Lung (tissue), 12 donors: ENCODE measurements around the gene CRTC1. TPM values are rescaled to one million over a fixed set of nuclear protein-coding genes. Genes with fewer than 3 reads are reported as not detected.

ENCODE experiments used
- ATAC-seq: fragments of 200-7000 bp; cut with Tn5 transposase; one replicate; pipeline ENCODE4 v1.9.1; 2020; ENCODE audit warnings: moderate number of reproducible peaks; ENCODE audit not compliant: insufficient read depth, low FRiP score
- DNase-seq, 3 donors: peaks; one replicate each; pipeline ENCODE4 v3.0.0-alpha.2; 2013 to 2017
- H3K27ac ChIP-seq, 2 donors: one replicate each; pipeline ENCODE4 v1.5.1; 2013; ENCODE audit warnings: mild to moderate bottlenecking in 2 of 2, moderate library complexity in 2 of 2, control low read depth in 1 of 2, inconsistent platforms in 1 of 2, low read depth in 1 of 2, low read length in 1 of 2
- H3K27me3 ChIP-seq, 3 donors: one replicate each; pipeline ENCODE4 v1.5.1; 2013; ENCODE audit warnings: low read length in 2 of 3; ENCODE audit not compliant: control insufficient read depth in 3 of 3, insufficient read depth in 3 of 3
- H3K36me3 ChIP-seq, 4 donors: one replicate each; pipeline ENCODE4 v1.5.1; 2013; ENCODE audit warnings: low read length in 4 of 4, mild to moderate bottlenecking in 1 of 4, moderate library complexity in 1 of 4; ENCODE audit not compliant: control insufficient read depth in 4 of 4, insufficient read depth in 4 of 4
- H3K4me1 ChIP-seq, 5 donors: one replicate each; pipeline ENCODE4 v1.5.1; 2013; ENCODE audit warnings: low read length in 5 of 5, mild to moderate bottlenecking in 2 of 5, moderate library complexity in 1 of 5; ENCODE audit not compliant: control insufficient read depth in 5 of 5, insufficient read depth in 5 of 5
- H3K4me3 ChIP-seq: one replicate; pipeline ENCODE4 v1.5.1; 2013; ENCODE audit warnings: mild to moderate bottlenecking, control low read depth, moderate library complexity
- H3K9ac ChIP-seq, 2 donors: one replicate each; pipeline ENCODE4 v1.5.1; 2013; ENCODE audit warnings: low read length in 2 of 2, control low read depth in 1 of 2; ENCODE audit not compliant: insufficient read depth in 1 of 2
- H3K9me3 ChIP-seq, 4 donors: one replicate each; pipeline ENCODE4 v1.5.1; 2013; ENCODE audit warnings: low read length in 3 of 4, mild to moderate bottlenecking in 1 of 4, moderate library complexity in 1 of 4; ENCODE audit not compliant: control insufficient read depth in 4 of 4, insufficient read depth in 3 of 4
- WGBS, 2 donors: extraction: QIAGEN DNeasy Blood & Tissue Kit; methylation state at CpG; one replicate each; pipeline ENCODE4 v1.1.7; 2013; 5-methylcytosine and 5-hydroxymethylcytosine counted together
- polyA plus RNA-seq, 2 donors: library from polyadenylated mRNA; stranded (reverse); fragments of 200-250 nt; gene quantifications; one replicate each; pipeline ENCODE4 v1.2.1, GENCODE V29; 2013
- total RNA-seq, 2 donors: library from RNA; depleted of rRNA in 1 of 2; stranded (reverse); fragments of >200 nt in 1 of 2; gene quantifications; one replicate each; pipeline ENCODE4 v1.2.1, GENCODE V29; 2014 to 2021
- TF ChIP-seq, protein P1 (sequence below): IDR thresholded peaks from 2 replicates; pipeline ENCODE4 v1.5.1; 2012; ENCODE audit warnings: mild to moderate bottlenecking; ENCODE audit errors: control extremely low read depth, extremely low read depth
- donor health status: control.
- donor health status: control.
- donor health status: Bipolar disorder and iron deficiency.
- donor health status: healthy.
- donor health status: DM: yes; HTN: yes; CAD: no.

CRTC1 gene
- total and polyA plus RNA-seq, 4 donors: 4.2 to 16.0 (median 7.3) TPM

DNA sequence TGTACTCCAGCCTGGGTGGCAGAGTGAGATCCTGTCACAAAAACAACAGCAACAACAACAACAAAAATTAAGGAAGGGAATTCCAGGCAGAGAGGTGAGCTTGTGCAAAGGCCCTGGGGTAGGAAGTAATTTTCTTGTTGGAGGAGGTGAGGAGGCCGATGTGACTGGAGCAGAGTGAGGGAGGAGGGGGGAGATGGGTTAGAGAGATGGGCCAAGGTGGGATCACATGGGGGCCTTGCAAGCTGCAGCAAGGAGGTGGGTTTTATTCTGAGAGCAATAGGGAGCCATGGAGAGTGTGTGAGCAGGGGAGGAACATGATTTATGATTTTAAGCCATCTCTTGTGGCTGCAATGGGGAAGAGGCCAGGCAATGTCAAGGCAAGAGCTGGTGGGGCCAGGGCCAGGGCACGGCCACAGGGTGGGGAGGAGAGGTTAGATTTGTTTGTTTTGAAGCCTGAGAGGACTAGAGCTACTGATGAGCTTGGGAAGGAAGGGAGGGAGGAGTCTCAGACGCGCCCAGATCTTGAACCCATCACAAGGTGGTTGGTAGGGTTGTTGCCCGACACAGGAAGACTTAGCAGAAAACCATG is 120.2 kb downstream of the CRTC1 start:
- no peaks in the 10 kb centered on the region for H3K9me3 ChIP-seq
- no peak overlapping the region for H3K27ac ChIP-seq
- no peak for DNase-seq
- H3K4me1 ChIP-seq: no peaks in the 10 kb centered on the region
- WGBS, 2 donors: 86 to 93% methylated on average over 5 of the region's 5 CpGs
- TF ChIP-seq, protein P1, sequence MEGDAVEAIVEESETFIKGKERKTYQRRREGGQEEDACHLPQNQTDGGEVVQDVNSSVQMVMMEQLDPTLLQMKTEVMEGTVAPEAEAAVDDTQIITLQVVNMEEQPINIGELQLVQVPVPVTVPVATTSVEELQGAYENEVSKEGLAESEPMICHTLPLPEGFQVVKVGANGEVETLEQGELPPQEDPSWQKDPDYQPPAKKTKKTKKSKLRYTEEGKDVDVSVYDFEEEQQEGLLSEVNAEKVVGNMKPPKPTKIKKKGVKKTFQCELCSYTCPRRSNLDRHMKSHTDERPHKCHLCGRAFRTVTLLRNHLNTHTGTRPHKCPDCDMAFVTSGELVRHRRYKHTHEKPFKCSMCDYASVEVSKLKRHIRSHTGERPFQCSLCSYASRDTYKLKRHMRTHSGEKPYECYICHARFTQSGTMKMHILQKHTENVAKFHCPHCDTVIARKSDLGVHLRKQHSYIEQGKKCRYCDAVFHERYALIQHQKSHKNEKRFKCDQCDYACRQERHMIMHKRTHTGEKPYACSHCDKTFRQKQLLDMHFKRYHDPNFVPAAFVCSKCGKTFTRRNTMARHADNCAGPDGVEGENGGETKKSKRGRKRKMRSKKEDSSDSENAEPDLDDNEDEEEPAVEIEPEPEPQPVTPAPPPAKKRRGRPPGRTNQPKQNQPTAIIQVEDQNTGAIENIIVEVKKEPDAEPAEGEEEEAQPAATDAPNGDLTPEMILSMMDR: no peak
- H3K4me3 ChIP-seq: no peak overlapping the region
- no peaks in the 10 kb centered on the region for H3K36me3 ChIP-seq
- no peak for ATAC-seq
- H3K9ac ChIP-seq: no peak overlapping the region
- peaks cover 0 to 18% (median 8%) of the 10 kb centered on the region in 3 donors for H3K27me3 ChIP-seq

DNA sequence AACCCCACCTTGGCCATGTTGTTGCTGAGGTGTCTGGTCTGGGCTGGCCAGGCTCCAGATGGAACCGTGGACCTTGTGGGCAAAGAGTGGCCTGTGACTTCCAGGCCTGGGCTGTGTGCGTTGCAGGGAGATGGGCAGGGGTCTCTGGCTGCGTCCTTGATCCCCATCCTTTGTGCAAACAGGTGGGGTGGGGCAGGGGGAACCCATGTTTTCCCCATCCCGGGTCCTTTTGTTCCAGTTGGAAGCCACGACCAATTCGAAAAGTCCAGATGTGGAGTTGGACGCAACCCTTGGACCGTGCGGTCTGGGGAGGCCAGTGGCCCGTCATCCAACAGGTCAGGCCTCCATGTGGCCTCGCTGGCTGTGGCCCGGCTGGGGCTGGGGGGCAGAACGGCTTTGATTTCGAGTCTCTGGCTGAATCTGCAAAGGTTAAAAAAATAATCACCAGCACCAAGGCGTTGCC is 120.7 kb downstream of the CRTC1 start:
- Histone ChIP-seq H3K4me1 (no peaks in the 10 kb centered on the region), H3K4me3 (no peak overlapping the region), H3K27ac (no peak overlapping the region), H3K9me3 (no peaks in the 10 kb centered on the region), H3K27me3 (peaks cover 0 to 12% (median 7%) of the 10 kb centered on the region in 3 donors), H3K36me3 (no peaks in the 10 kb centered on the region), H3K9ac (no peak overlapping the region)
- TF ChIP-seq, protein P1: no peak
- DNase-seq (no peak), ATAC-seq (no peak)
- WGBS, 2 donors: 91 to 94% methylated on average over 15 of the region's 15 CpGs

DNA sequence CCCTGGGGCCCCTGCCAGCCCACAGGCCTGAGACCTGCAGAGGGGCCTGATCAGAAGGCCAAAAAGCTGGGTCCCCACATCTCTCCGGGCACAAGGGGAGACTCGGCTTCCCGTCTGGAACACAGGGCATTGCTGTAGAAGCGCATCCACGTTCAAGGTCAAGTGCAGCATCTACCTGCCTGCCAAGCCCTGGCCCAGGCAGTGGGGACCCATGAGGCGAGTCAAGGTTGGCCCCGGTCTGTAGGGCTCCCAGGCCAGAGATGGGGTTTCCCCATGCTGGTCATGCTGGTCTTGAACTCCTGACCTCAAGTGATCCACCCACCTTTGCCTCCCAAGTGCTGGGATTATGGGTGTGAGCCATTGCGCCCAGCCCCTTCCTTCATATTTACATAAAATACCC is 121.2 kb downstream of the CRTC1 start:
- H3K9ac ChIP-seq: no peak overlapping the region
- ATAC-seq: no peak
- no peaks in the 10 kb centered on the region for H3K9me3 ChIP-seq
- H3K4me1 ChIP-seq: no peaks in the 10 kb centered on the region
- no peaks in the 10 kb centered on the region for H3K36me3 ChIP-seq
- peaks cover 0 to 9% (median 2%) of the 10 kb centered on the region in 3 donors for H3K27me3 ChIP-seq
- TF ChIP-seq, protein P1: no peak
- H3K4me3 ChIP-seq: no peak overlapping the region
- no peak for DNase-seq
- 95% methylated on average over 8 of the region's 8 CpGs for WGBS, 2 donors
- no peak overlapping the region for H3K27ac ChIP-seq

DNA sequence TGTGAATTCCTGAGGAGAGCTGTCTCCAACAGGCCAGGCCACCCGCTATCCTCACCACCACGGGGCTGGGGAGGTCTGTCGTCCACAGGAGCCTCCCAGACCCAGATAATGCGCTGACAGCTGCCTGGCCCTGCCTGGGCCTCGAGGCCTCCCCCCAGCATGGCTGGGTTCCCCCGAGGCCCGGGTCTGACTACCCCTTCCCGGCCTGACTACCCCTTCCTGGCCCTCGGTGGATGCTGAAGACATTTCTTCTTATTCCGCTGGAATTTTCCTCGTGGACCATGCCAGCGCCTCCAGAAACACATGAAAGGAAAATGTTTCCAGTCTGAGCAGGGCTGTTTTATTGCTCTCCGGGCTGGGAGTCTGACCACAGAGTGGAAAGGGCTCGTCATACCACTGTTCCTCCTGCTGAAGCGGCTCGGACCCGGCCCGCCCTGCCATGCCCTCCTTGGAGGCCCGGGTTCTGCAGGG is 124.4 kb downstream of the CRTC1 start:
- Histone ChIP-seq H3K36me3 (no peaks in the 10 kb centered on the region), H3K9me3 (no peaks in the 10 kb centered on the region), H3K27ac (no peak overlapping the region), H3K9ac (no peak overlapping the region), H3K4me3 (no peak overlapping the region), H3K27me3 (no peaks in the 10 kb centered on the region), H3K4me1 (no peaks in the 10 kb centered on the region)
- no peak for DNase-seq
- TF ChIP-seq, protein P1: no peak
- 83 to 85% methylated on average over 19 of the region's 19 CpGs for WGBS, 2 donors
- ATAC-seq: no peak
